Sigmoid colon (tissue), 4 donors: ENCODE measurements around the gene SVOPL.

Source experiments
- CTCF ChIP-seq, 4 experiments: fragments of 450-650 bp in 3 of 4; fragments of 200-600 bp in 1 of 4; IDR thresholded peaks; one replicate each; pipeline ENCODE4 v1.5.1; 2016 to 2019; ENCODE audit warnings: antibody characterized with exemption in 4 of 4, mild to moderate bottlenecking in 3 of 4, moderate library complexity in 2 of 4
- EP300 ChIP-seq, 4 donors: sonication (generic); formaldehyde crosslinking; IDR thresholded peaks; one replicate each; pipeline ENCODE4 v1.6.1; 2017; ENCODE audit warnings: antibody characterized with exemption in 4 of 4
- POLR2A ChIP-seq, 2 donors: fragments of 450-650 bp; IDR thresholded peaks; one replicate each; pipeline ENCODE4 v1.6.1; 2016; ENCODE audit warnings: antibody characterized with exemption in 2 of 2, mild to moderate bottlenecking in 2 of 2, moderate library complexity in 2 of 2
- POLR2AphosphoS5 ChIP-seq, 4 donors: sonication (generic); formaldehyde crosslinking; IDR thresholded peaks; one replicate each; pipeline ENCODE4 v1.6.1; 2017; ENCODE audit warnings: antibody characterized with exemption in 4 of 4

DNA sequence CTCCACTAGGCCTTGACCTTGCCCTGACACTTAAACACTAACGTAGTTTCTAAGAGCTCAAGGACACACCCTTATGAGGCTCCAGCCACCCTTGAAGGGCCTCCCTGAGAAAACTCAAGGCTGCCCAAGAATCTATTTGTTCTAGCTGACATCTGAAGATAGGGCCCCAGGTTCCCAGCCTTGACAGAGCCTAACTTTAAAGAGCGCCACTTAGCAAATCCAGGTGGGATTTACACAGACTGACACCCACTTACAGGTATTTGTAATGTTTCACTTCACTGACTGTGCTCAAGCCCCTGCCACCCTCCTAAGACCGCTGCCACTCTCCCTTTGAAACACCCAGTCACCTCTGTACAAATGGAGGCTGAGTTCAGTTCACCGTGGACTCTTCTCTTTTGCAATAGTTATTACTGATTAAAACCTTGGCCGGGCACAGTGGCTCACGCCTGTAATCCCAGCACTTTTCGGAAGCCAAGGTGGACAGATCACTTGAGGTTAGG, 90.4 kb downstream of the SVOPL start:
- no peak for TF ChIP-seq CTCF (IDR thresholded peaks at IDR 0.05)
- TF ChIP-seq POLR2AphosphoS5 (IDR thresholded peaks at IDR 0.05), result no peak
- TF ChIP-seq POLR2A (IDR thresholded peaks at IDR 0.05), result no peak
- TF ChIP-seq EP300 (IDR thresholded peaks at IDR 0.05), result no peak
